HEK293 (cell line): ENCODE measurements around the gene MDN1.

Source experiments
- CTCF ChIA-PET: fragments of 350-600 bp; formaldehyde crosslinking; extraction: SDS; loops from one replicate; lab custom pipeline; 2021; ENCODE audit warnings: antibody characterized with exemption; lab: Yijun Ruan, JAX
- POLR2A ChIA-PET: fragments of 300-600 bp; formaldehyde crosslinking; extraction: SDS; loops from one replicate; lab custom pipeline; 2020; ENCODE audit warnings: antibody characterized with exemption, inconsistent platforms; lab: Yijun Ruan, JAX
- H3K27ac ChIP-seq: fragments of 200-500 bp; sonication (Bioruptor generic); 2 replicates; pipeline ENCODE4 v1.5.1; 2014; ENCODE audit warnings: low read depth, low read length, control low read depth, inconsistent platforms; ENCODE audit errors: extremely low read depth
- H3K36me3 ChIP-seq, 2 experiments: fragments of 200-500 bp in 1 of 2; sonication (Bioruptor generic) in 1 of 2; 1 replicate in 1 of 2; 2 replicates in 1 of 2; pipeline ENCODE4 v1.5.1; 2014 to 2017; ENCODE audit warnings: inconsistent platforms in 2 of 2, low read length in 2 of 2; ENCODE audit not compliant: control insufficient read depth in 2 of 2, insufficient read depth in 1 of 2
- H3K4me1 ChIP-seq: fragments of 200-500 bp; sonication (Bioruptor generic); 2 replicates; pipeline ENCODE4 v1.5.1; 2014; ENCODE audit warnings: mild to moderate bottlenecking, low read length, inconsistent platforms; ENCODE audit not compliant: control insufficient read depth, insufficient read depth
- H3K4me3 ChIP-seq: 2 replicates; pipeline ENCODE4 v1.5.1; 2011; ENCODE audit warnings: low read depth, mild to moderate bottlenecking, control low read depth, low read length, moderate library complexity
- H3K9me3 ChIP-seq: fragments of 200-500 bp; sonication (Bioruptor generic); 2 replicates; pipeline ENCODE4 v1.5.1; 2014; ENCODE audit warnings: low read depth, low read length, inconsistent platforms; ENCODE audit not compliant: control insufficient read depth, insufficient read depth
- FEZF1 ChIP-seq: fragments of 450-650 bp; formaldehyde crosslinking; IDR thresholded peaks from 2 replicates; pipeline ENCODE4 v1.5.1; 2016; ENCODE audit warnings: missing biosample characterization, missing genetic modification characterization
- SCRT2 ChIP-seq: fragments of 450-650 bp; formaldehyde crosslinking; IDR thresholded peaks from 2 replicates; pipeline ENCODE4 v1.5.1; 2016; ENCODE audit warnings: missing biosample characterization, missing genetic modification characterization
- SP7 ChIP-seq: fragments of 450-650 bp; formaldehyde crosslinking; IDR thresholded peaks from 2 replicates; pipeline ENCODE4 v1.5.1; 2016; ENCODE audit warnings: missing biosample characterization, missing genetic modification characterization
- WT1 ChIP-seq: fragments of 450-650 bp; formaldehyde crosslinking; IDR thresholded peaks from 2 replicates; pipeline ENCODE4 v1.5.1; 2016; ENCODE audit warnings: missing biosample characterization, missing genetic modification characterization
- ZFP69B ChIP-seq: fragments of 450-650 bp; formaldehyde crosslinking; IDR thresholded peaks from 2 replicates; pipeline ENCODE4 v1.5.1; 2016; ENCODE audit warnings: missing biosample characterization, missing genetic modification characterization
- ZNF132 ChIP-seq: fragments of 450-650 bp; formaldehyde crosslinking; IDR thresholded peaks from 2 replicates; pipeline ENCODE4 v1.5.1; 2017; ENCODE audit warnings: missing biosample characterization, missing genetic modification characterization, borderline replicate concordance
- ZNF138 ChIP-seq: fragments of 450-650 bp; formaldehyde crosslinking; IDR thresholded peaks from 2 replicates; pipeline ENCODE4 v1.5.1; 2016; ENCODE audit warnings: missing biosample characterization, missing genetic modification characterization, borderline replicate concordance
- ZNF140 ChIP-seq: fragments of 450-650 bp; formaldehyde crosslinking; IDR thresholded peaks from 2 replicates; pipeline ENCODE4 v1.5.1; 2016; ENCODE audit warnings: missing biosample characterization, missing genetic modification characterization
- ZNF24 ChIP-seq: fragments of 450-650 bp; formaldehyde crosslinking; IDR thresholded peaks from 2 replicates; pipeline ENCODE4 v1.5.1; 2016; ENCODE audit warnings: missing biosample characterization, missing genetic modification characterization
- ZNF555 ChIP-seq: fragments of 450-650 bp; formaldehyde crosslinking; conservative IDR thresholded peaks from 2 replicates; pipeline ENCODE4 v1.5.1; 2017; ENCODE audit warnings: missing biosample characterization, mild to moderate bottlenecking, missing genetic modification characterization, inconsistent platforms
- ZNF560 ChIP-seq: fragments of 450-650 bp; formaldehyde crosslinking; IDR thresholded peaks from 2 replicates; pipeline ENCODE4 v1.5.1; 2017; ENCODE audit warnings: missing biosample characterization, missing genetic modification characterization, borderline replicate concordance
- ZNF624 ChIP-seq: fragments of 450-650 bp; formaldehyde crosslinking; IDR thresholded peaks from 2 replicates; pipeline ENCODE4 v1.5.1; 2017; ENCODE audit warnings: missing biosample characterization, missing genetic modification characterization
- ZNF626 ChIP-seq: fragments of 450-650 bp; sonication (Bioruptor Pico); formaldehyde crosslinking; IDR thresholded peaks from 2 replicates; pipeline ENCODE4 v1.5.1; 2018; ENCODE audit warnings: missing biosample characterization, missing genetic modification characterization, inconsistent platforms
- ZNF629 ChIP-seq: fragments of 450-650 bp; formaldehyde crosslinking; IDR thresholded peaks from 2 replicates; pipeline ENCODE4 v1.5.1; 2017; ENCODE audit warnings: missing biosample characterization, missing genetic modification characterization
- ZNF792 ChIP-seq: fragments of 450-650 bp; formaldehyde crosslinking; IDR thresholded peaks from 2 replicates; pipeline ENCODE4 v1.5.1; 2016; ENCODE audit warnings: missing biosample characterization, missing genetic modification characterization
- ZSCAN30 ChIP-seq: fragments of 450-650 bp; IDR thresholded peaks from 2 replicates; pipeline ENCODE4 v1.5.1; 2018; ENCODE audit warnings: missing biosample characterization, mild to moderate bottlenecking, missing genetic modification characterization, moderate library complexity
- TF ChIP-seq, protein P1 (sequence below): fragments of 450-650 bp; formaldehyde crosslinking; IDR thresholded peaks from 2 replicates; pipeline ENCODE4 v1.5.1; 2017; ENCODE audit warnings: missing biosample characterization, missing genetic modification characterization
- TF ChIP-seq, protein P2 (sequence below): fragments of 450-650 bp; formaldehyde crosslinking; IDR thresholded peaks from 2 replicates; pipeline ENCODE4 v1.5.1; 2016; ENCODE audit warnings: missing biosample characterization, missing genetic modification characterization

The MDN1 gene

DNA sequence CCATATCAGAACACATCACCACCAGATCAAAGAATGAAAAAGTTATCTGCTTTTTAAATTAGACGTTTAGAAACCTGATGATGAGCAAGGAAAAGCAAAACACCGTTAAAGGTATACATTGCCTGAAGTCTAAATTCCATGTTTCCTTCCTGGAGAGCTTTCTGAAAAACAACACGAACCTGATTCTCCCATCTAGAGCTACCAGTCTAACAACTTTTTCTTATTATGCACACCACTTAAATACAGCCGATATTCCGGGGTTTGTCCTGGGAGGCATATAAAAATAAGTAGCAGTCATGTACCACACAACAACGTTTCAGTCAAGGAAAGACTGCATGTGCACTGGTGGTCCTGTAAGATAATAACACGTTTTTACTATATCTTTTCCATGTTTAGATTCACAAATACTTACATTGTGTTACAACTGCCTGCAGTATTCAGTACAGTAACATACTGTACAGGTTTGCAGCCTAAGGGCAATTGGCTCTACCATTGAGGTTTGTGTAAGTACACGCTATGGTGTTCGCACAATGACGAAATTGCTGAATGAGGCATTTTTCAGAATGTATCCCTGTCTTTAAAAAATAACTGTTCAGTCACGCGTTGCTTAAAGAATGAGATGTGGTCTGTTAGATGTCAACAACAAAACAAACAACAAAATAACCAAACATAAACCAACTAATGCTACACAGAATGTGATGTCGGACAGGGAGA, 162.0 kb downstream of the MDN1 start:
- Histone ChIP-seq H3K36me3 (peaks cover 15 to 91% of the 10 kb centered on the region in 2 experiments), H3K27ac (no peak overlapping the region)
- CTCF ChIA-PET: no interaction called here
- TF ChIP-seq ZNF792 (tag by site-specific recombination): no peak
- no peak for TF ChIP-seq ZSCAN30 (tag by site-specific recombination)
- TF ChIP-seq, protein P1, sequence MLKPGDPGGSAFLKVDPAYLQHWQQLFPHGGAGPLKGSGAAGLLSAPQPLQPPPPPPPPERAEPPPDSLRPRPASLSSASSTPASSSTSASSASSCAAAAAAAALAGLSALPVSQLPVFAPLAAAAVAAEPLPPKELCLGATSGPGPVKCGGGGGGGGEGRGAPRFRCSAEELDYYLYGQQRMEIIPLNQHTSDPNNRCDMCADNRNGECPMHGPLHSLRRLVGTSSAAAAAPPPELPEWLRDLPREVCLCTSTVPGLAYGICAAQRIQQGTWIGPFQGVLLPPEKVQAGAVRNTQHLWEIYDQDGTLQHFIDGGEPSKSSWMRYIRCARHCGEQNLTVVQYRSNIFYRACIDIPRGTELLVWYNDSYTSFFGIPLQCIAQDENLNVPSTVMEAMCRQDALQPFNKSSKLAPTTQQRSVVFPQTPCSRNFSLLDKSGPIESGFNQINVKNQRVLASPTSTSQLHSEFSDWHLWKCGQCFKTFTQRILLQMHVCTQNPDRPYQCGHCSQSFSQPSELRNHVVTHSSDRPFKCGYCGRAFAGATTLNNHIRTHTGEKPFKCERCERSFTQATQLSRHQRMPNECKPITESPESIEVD (tag by site-specific recombination): no peak
- no peak for TF ChIP-seq ZNF555 (tag by site-specific recombination)
- TF ChIP-seq ZNF629 (tag by site-specific recombination): no peak
- TF ChIP-seq ZNF624 (tag by site-specific recombination): no peak
- no peak for TF ChIP-seq ZFP69B (tag by site-specific recombination)
- TF ChIP-seq ZNF138: no peak
- no peak for TF ChIP-seq ZNF626 (tag by site-specific recombination)
- TF ChIP-seq SP7 (tag by site-specific recombination): no peak
- TF ChIP-seq, all 188 proteins: peak for 0
- H3K9me3 ChIP-seq: no peaks in the 10 kb centered on the region
- POLR2A ChIA-PET: no interaction called here
- no peaks in the 10 kb centered on the region for H3K4me1 ChIP-seq
- no peak overlapping the region for H3K4me3 ChIP-seq

DNA sequence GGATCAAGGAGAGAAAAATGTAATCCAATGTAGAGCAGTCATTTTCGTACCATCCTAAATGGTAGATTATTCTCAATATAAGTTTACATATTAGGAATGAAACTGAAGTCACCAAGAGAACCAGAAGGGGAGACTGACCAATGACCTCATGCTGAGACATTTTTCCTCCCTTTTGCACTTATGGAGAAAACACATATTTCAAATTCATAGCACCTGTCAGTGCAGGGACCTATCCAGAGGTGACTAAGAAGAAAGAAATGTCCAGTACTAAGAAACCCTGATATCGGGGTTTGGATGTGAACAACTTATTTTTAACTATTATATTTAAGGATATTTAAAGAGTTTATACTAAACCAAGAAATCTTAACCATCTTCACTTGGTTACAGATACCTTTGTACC, 164.5 kb downstream of the MDN1 start:
- H3K9me3 ChIP-seq: no peaks in the 10 kb centered on the region
- H3K4me1 ChIP-seq: no peaks in the 10 kb centered on the region
- H3K36me3 ChIP-seq: peaks cover 17 to 90% of the 10 kb centered on the region in 2 experiments
- POLR2A ChIA-PET: no interaction called here
- CTCF ChIA-PET: interaction anchor here (0.6 to 0.7 kb wide), 2 partner anchors 36 to 117 kb away, joined by 3 to 4 read pairs; no protein-coding TSS in a partner anchor
- H3K4me3 ChIP-seq: no peak overlapping the region
- TF ChIP-seq WT1 (tag by site-specific recombination): 0 out of 2 replicates have a peak, but pooled peaks have one; percentile 15
- no peak for TF ChIP-seq SCRT2 (tag by site-specific recombination)
- TF ChIP-seq, all 188 proteins: peak for 1
- H3K27ac ChIP-seq: no peak overlapping the region

DNA sequence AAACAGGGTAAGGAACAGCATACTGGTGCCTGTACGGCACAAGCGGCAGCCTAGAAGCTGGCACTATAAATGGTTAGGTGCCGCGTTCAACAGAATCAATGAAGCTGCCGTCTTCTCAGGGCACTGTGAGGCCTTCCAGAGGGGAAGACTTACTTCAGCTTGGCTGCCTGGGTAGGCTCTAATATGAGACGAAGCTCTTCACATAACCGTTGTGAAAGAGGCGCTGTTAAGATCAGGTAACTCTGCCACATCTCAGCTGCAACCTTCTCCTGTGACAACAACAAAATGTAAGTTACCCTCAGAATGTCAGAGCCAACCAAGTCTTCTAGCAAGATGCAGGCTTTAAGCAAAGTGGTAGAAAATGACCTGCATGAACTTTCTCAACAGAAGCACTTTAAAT, 169.0 kb downstream of the MDN1 start:
- Histone ChIP-seq H3K36me3 (peaks cover 17 to 92% of the 10 kb centered on the region in 2 experiments), H3K27ac (no peak overlapping the region), H3K4me1 (no peaks in the 10 kb centered on the region), H3K9me3 (no peaks in the 10 kb centered on the region), H3K4me3 (no peak overlapping the region)
- ChIA-PET CTCF (no interaction called here), POLR2A (no interaction called here)
- TF ChIP-seq ZNF132 (tag by site-specific recombination) (no peak), ZNF140 (tag by site-specific recombination) (no peak), ZNF24 (no peak), FEZF1 (no peak), ZNF560 (no peak)
- TF ChIP-seq, protein P2, sequence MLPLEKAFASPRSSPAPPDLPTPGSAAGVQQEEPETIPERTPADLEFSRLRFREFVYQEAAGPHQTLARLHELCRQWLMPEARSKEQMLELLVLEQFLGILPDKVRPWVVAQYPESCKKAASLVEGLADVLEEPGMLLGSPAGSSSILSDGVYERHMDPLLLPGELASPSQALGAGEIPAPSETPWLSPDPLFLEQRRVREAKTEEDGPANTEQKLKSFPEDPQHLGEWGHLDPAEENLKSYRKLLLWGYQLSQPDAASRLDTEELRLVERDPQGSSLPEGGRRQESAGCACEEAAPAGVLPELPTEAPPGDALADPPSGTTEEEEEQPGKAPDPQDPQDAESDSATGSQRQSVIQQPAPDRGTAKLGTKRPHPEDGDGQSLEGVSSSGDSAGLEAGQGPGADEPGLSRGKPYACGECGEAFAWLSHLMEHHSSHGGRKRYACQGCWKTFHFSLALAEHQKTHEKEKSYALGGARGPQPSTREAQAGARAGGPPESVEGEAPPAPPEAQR (tag by site-specific recombination): no peak
